Myocyte (in vitro differentiated cells): ENCODE results near the gene RNF220. TPM values are rescaled to one million over a fixed set of nuclear protein-coding genes. Genes with fewer than 3 reads are reported as not detected.
"Not testable (repeated sequence)": the region's sequence is repeated elsewhere in the genome, so short reads cannot be mapped to it uniquely, and the experiment has no call there.

Source experiments
- DNase-seq: peaks from one replicate; pipeline ENCODE4 v3.0.0-alpha.2; 2012; ENCODE audit warnings: low read depth
- total RNA-seq: library from RNA; depleted of rRNA; stranded (reverse); fragments of >200 nt; gene quantifications from 2 replicates; pipeline ENCODE4 v1.2.3, GENCODE V29; 2014

The RNF220 gene
- total RNA-seq, 1 donor from 2014 or later = 129 TPM

- peak; percentile 88 for DNase-seq
These were observed 243.6 kb downstream of the RNF220 start for GRCh38 chr1:44648529-44649250.

DNA sequence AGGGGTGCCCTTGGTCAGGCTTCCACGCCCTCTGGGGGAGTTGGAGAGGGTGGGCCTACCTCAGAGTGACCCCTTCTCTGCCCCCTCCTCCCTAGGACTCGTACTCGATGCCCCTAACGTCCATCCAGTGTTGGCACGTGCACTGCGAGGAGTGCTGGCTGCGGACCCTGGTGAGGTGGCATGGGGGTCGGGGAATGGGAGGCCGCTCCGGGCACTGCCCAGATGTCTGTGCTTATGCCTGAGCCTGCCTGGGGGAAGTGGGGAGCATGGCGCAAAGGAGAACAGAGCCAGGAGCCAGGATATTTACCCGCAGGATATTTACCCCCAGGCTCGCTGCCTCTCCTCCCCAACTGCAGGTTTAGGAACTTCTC lies 244.7 kb downstream of the RNF220 start:
- no peak for DNase-seq

- no peak for DNase-seq
These were observed 245.2 kb downstream of the RNF220 start for GRCh38 chr1:44650159-44650831.

- no peak for DNase-seq
These were observed 246.0 kb downstream of the RNF220 start for GRCh38 chr1:44651069-44651468.

DNA sequence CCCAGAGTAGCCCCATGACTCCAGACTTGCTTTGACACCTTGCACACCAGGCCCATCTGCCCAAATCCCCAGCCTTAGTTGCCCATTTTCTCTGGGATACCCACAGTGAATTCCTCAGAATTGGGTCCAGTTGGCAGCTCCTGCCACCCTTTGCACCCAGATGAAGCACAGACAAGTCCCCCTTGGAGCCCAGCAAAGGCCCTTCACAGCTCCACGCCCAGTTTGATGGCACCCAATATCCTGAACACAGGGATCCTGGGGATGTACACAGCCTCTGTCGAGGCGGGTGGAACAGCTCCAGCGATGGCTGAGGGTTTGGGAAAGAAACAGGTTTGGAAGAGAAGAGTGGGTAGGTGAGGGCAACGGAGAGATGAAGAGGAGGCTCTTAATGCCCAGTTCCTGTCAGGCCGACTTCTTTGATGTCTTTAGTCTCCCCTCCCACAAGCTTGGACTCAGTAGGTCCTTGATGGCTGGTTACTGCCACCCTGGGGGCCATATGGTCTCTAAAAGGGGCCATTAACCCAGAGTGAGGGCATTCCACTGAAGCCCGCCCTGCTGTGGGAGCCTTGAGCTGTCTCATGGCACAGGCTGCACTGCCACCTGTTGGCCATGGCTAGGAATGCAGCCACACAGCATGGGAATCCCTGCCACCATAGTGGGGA lies 247.5 kb downstream of the RNF220 start:
- peak; percentile 83 for DNase-seq

GRCh38 chr1:44653107-44653964 lies 248.3 kb downstream of the RNF220 start:
- no peak for DNase-seq

- no peak for DNase-seq
These were observed 249.6 kb downstream of the RNF220 start for GRCh38 chr1:44654621-44655187.

DNA sequence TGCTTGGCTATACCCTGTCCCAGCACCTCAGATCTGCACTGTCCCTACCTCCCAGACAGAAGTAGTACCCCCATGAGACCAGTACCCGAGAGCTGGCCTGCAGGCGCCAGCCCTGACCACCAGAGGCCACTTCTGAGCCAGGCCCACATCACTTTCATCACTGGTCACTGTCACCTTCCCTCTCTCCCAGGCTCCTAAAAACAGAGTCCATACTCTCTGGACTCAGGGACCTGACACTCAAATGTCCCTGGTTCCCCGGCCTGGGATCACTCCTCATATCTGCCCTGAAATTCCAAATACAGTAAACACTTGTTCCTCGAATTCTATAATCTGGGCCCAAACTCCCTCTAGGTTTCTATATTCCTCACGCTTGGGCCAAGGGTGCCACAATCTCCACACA lies 250.6 kb downstream of the RNF220 start:
- peak; percentile 46 for DNase-seq

GRCh38 chr1:44659566-44659965 lies 254.5 kb downstream of the RNF220 start:
- no peak for DNase-seq

- DNase-seq = peak; percentile 89
These were observed 255.1 kb downstream of the RNF220 start for GRCh38 chr1:44660176-44660575.

GRCh38 chr1:44661781-44662682 lies 257.0 kb downstream of the RNF220 start:
- no peak for DNase-seq

- no peak for DNase-seq
These were observed 257.6 kb downstream of the RNF220 start for GRCh38 chr1:44662683-44663030.

DNA sequence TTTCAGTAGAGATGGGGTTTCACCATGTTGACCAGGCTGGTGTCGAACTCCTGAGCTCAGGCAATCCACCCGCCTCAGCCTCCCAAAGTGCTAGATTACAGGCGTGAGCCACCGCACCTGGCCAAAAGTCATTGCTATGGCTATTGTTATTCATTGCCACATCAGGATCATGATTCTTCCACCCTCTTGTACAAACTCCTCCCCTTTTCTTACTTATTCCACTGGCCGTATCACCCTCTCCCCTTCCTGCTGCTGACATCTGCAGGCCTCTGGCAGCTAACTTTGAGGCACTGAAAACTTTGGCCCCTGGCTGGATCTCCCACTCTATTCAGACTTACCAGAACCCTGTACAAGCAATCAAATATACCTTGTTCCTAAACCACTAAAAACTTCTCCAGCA lies 258.4 kb downstream of the RNF220 start:
- DNase-seq = no peak

GRCh38 chr1:44664730-44665370 lies 259.8 kb downstream of the RNF220 start:
- no peak for DNase-seq

GRCh38 chr1:44666719-44667118 lies 261.7 kb downstream of the RNF220 start:
- not testable (repeated sequence) for DNase-seq

GRCh38 chr1:44670751-44671640 lies 265.9 kb downstream of the RNF220 start:
- no peak for DNase-seq

- DNase-seq = peak; percentile 96
These were observed 267.4 kb downstream of the RNF220 start for GRCh38 chr1:44672254-44672955.
